ENCODE results near the gene ASIC3. TPM values are rescaled to one million over a fixed set of nuclear protein-coding genes. Genes with fewer than 3 reads are reported as not detected.

Gene ASIC3
- total and polyA plus RNA-seq, 2 of the 4 experiments (the other 2 are of a cell fraction) = 0.74 TPM; not detected in 1

DNA sequence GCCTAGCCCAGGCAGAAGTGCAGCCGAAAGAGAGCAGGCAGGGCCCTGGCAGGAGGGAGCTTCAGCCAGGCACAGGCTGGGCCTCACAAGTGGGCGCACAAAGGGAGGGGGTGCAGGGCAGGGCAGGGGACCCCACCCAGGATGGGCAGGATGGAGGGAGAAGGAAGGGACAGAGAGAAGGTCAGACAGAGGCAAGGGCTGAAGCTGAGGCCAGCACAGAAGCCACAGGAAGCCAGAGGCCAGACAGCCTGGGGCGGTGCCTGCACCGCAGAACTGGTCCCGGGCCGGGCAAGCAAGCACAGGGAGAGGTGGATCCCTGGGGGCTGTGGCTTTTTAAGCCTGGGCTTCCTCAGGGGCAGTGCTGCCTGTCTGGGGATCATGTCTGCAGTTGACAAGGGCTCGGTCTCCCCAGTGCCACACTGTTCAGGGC, 40.8 kb upstream of the ASIC3 start:
- dilution Hi-C loops (cut with HindIII; ENCODE audit: low sequenced_read_pairs, unreplicated experiment) (no loop called here), intact Hi-C loops (cut with micrococcal nuclease) (no loop called here), in situ Hi-C loops (cut with MboI; ENCODE audit: low sequenced_read_pairs) (no loop called here)
- H3K18ac ChIP-seq (ENCODE audit: low read depth, low read length) = no peak overlapping the region
- no peak overlapping the region for H2BK20ac ChIP-seq (ENCODE audit: low read depth, low read length)
- TF ChIP-seq, protein P1, sequence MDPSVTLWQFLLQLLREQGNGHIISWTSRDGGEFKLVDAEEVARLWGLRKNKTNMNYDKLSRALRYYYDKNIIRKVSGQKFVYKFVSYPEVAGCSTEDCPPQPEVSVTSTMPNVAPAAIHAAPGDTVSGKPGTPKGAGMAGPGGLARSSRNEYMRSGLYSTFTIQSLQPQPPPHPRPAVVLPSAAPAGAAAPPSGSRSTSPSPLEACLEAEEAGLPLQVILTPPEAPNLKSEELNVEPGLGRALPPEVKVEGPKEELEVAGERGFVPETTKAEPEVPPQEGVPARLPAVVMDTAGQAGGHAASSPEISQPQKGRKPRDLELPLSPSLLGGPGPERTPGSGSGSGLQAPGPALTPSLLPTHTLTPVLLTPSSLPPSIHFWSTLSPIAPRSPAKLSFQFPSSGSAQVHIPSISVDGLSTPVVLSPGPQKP (IDR thresholded peaks at IDR 0.05; ENCODE audit: borderline replicate concordance, low read depth, low read length) = no peak
- TF ChIP-seq RCOR1 (IDR thresholded peaks at IDR 0.05; ENCODE audit: insufficient replicate concordance, low read length) (no peak), RFX5 (IDR thresholded peaks at IDR 0.05; ENCODE audit: low read depth, low read length) (no peak), POLR2A (IDR thresholded peaks at IDR 0.05; ENCODE audit: low read depth, low read length) (no peak), CHD1 (IDR thresholded peaks at IDR 0.05; ENCODE audit: low read depth, low read length) (no peak), MXI1 (IDR thresholded peaks at IDR 0.05; ENCODE audit: borderline replicate concordance, low read depth, low read length) (no peak), NFE2L2 (IDR thresholded peaks at IDR 0.05; ENCODE audit: low read depth, low read length) (no peak), SMC3 (IDR thresholded peaks at IDR 0.05; ENCODE audit: low read depth, low read length) (no peak), BHLHE40 (IDR thresholded peaks at IDR 0.05; ENCODE audit: low read depth, low read length) (no peak), MAZ (IDR thresholded peaks at IDR 0.05; ENCODE audit: borderline replicate concordance, low read depth, low read length) (no peak)
- TF ChIP-seq, protein P2, sequence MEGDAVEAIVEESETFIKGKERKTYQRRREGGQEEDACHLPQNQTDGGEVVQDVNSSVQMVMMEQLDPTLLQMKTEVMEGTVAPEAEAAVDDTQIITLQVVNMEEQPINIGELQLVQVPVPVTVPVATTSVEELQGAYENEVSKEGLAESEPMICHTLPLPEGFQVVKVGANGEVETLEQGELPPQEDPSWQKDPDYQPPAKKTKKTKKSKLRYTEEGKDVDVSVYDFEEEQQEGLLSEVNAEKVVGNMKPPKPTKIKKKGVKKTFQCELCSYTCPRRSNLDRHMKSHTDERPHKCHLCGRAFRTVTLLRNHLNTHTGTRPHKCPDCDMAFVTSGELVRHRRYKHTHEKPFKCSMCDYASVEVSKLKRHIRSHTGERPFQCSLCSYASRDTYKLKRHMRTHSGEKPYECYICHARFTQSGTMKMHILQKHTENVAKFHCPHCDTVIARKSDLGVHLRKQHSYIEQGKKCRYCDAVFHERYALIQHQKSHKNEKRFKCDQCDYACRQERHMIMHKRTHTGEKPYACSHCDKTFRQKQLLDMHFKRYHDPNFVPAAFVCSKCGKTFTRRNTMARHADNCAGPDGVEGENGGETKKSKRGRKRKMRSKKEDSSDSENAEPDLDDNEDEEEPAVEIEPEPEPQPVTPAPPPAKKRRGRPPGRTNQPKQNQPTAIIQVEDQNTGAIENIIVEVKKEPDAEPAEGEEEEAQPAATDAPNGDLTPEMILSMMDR (conservative IDR thresholded peaks at IDR 0.05; ENCODE audit: low read depth, low read length) = no peak
- CTCF ChIA-PET = interaction anchor here (1.0 to 1.4 kb wide), 2 partner anchors 11 to 27 kb away, joined by 3 to 4 read pairs; no protein-coding TSS in a partner anchor
- H4K5ac ChIP-seq (ENCODE audit: low read depth, low read length) = no peak overlapping the region
- 88% methylated on average over 6 of the region's 7 CpGs; no CpG with 5 or more reads in 1 of the 2 experiments for WGBS, 2 experiments (ENCODE audit: extremely low coverage in 2 of 2, insufficient read length in 1 of 2)
- no peak overlapping the region for H3K4ac ChIP-seq (ENCODE audit: low read depth, low read length)
- no TSS peak for BruUV-seq (replicated peaks)
- H3K4me3 ChIP-seq (ENCODE audit: insufficient read depth, low read depth, low read length) = no peak overlapping the region
- H3K27me3 ChIP-seq (ENCODE audit: control insufficient read depth, insufficient read depth, low read length) = peaks cover 15% of the 10 kb centered on the region
- no peaks in the 10 kb centered on the region for H3K9me1 ChIP-seq (ENCODE audit: insufficient read depth, low read length)
- H3K36me3 ChIP-seq (ENCODE audit: control insufficient read depth, insufficient read depth, low read length) = no peaks in the 10 kb centered on the region
- peaks cover 8% of the 10 kb centered on the region; the same call in 1 of the 2 replicates for H3K4me1 ChIP-seq (ENCODE audit: control insufficient read depth, insufficient read depth, low read length)
- H3K4me2 ChIP-seq (ENCODE audit: low read depth, low read length) = no peak overlapping the region
- H3K9ac ChIP-seq (ENCODE audit: low read depth, low read length) = no peak overlapping the region
- no peak overlapping the region for H2AK5ac ChIP-seq (ENCODE audit: low read depth, low read length)
- H4K20me1 ChIP-seq (ENCODE audit: insufficient read depth, low read length) = no peaks in the 10 kb centered on the region
- no peak overlapping the region for H3K14ac ChIP-seq (replicated peaks; ENCODE audit: low read depth, low read length)
- no peak overlapping the region for H2BK15ac ChIP-seq (ENCODE audit: low read depth, low read length)
- no peak overlapping the region for H3K27ac ChIP-seq (ENCODE audit: insufficient read depth, low read length)
- H4K91ac ChIP-seq (ENCODE audit: insufficient read depth, low read depth, low read length) = no peak overlapping the region
- DNase-seq = no peak
- H2AK9ac ChIP-seq (replicated peaks; ENCODE audit: low read depth, low read length, poor library complexity) = no peak overlapping the region
- H3K23ac ChIP-seq (ENCODE audit: low read depth, low read length) = no peak overlapping the region
- POLR2A ChIA-PET (ENCODE audit: unreplicated experiment) = no interaction called here
- H2AFZ ChIP-seq (replicated peaks; ENCODE audit: low read length, poor library complexity) = no peak overlapping the region
- no peak overlapping the region for H4K8ac ChIP-seq (ENCODE audit: low read depth in 2 of 2, low read length in 2 of 2)
- no peak overlapping the region for H3K56ac ChIP-seq (ENCODE audit: extremely low read depth, insufficient read depth, low read length)
- H3K79me1 ChIP-seq (ENCODE audit: low read depth in 1 of 2, low read length in 2 of 2) = no peaks in the 10 kb centered on the region
- no peak for ATAC-seq (ENCODE audit: low read depth)
- no peaks in the 10 kb centered on the region for H3K9me3 ChIP-seq (ENCODE audit: control insufficient read depth, insufficient read depth, low read length)
- no peak overlapping the region for H2BK120ac ChIP-seq (ENCODE audit: low read depth, low read length)
- H2BK5ac ChIP-seq (ENCODE audit: low read depth, low read length, poor library complexity, severe bottlenecking) = no peak overlapping the region

Measured in IMR-90 (cell line).